ENCODE measurements around the gene SNX32.
A peak's percentile ranks its signal among the peaks of the same experiment; 100 is the strongest.

SNX32 gene

DNA sequence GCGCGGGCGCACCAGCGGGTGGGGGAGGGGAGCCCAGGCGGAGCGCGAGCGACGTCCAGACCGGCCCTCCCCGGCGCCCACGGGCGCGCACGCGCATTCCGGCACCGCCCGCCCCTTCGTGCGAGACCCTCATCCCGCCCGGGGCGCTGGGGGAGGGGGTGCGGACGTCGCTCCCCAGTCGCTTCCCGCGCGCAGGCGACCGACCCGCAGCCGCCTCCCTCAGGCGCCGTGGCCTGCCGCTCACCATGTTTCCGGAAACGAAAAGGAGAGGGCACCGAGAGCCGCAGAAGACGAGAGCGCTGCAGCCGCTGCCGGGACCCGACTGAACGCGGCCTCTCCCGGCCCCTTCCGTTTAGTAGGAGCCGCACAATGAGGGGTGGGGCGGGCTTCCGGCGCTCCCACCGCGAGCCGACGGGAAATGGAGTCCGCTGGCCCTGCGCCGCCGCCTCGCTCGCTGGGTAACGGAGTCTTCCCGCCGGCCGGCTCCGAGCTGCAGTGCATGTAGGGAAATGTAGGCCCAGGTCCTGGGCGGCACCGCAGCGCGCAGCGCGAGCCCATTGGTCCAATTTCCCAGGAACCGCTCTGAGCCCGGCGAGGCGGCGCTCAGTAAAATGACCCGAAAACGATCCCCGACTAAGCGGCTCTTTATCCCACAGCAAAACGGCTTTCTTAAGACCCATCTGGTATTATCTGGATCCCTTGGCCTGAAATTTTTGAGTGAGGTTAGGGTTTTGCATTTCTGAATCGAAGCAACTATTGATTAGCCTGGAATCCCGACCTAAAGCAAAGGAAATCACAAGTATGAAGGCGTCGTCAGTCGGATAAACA is 24.3 kb downstream of the SNX32 start, which contains the start of gene CFL1:
Gene CFL1, minus strand, starts transcription at position 328 of the 828 bp plus-strand sequence. Its CDS starts 81 bp downstream, at position 247.
- H3K4me1 Mint-ChIP-seq, result peaks cover 68% of the 10 kb centered on the region
- H3K9me3 Mint-ChIP-seq, result no peaks in the 10 kb centered on the region
- H3K27me3 Mint-ChIP-seq, result no peaks in the 10 kb centered on the region
- DNase-seq (ENCODE audit: low spot score in 2 of 2) (peak; percentile 88 to 95), ATAC-seq (replicated peaks; ENCODE audit: extremely low read depth, poor library complexity, severe bottlenecking) (peak; percentile 58)
- H3K36me3 Mint-ChIP-seq (ENCODE audit: insufficient read depth), result peaks cover 63% of the 10 kb centered on the region
- peak within 1 kb of the TSS; percentile 88 for H3K4me3 Mint-ChIP-seq
- peak within 1 kb of the TSS; percentile 90 for H3K27ac Mint-ChIP-seq (ENCODE audit: low read depth)

DNA sequence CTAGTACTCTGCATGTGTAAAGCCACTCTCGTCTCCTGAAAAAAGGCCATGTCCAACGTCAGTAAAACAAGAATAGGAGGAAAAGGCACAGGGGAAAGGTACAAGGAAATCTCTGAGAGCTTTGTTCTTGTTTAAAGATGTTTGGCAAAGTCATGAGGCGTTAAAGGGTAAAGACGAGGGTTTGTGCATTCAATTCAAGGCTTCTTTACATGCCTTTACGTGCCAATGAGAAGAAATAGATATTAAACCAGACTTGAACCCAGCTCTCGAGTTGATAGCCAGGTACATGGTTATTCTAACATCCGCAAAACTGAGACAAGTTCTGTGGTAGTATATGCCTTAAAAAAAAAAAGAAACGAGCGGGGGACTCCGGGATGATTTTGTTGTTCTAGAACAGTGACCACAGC is 24.9 kb downstream of the SNX32 start:
- ATAC-seq (replicated peaks; ENCODE audit: extremely low read depth, poor library complexity, severe bottlenecking) (no peak), DNase-seq (ENCODE audit: low spot score in 2 of 2) (no peak)
- Mint-ChIP-seq H3K4me1 (peaks cover 67% of the 10 kb centered on the region), H3K9me3 (no peaks in the 10 kb centered on the region), H3K4me3 (peak overlapping the region; percentile 88), H3K27ac (ENCODE audit: low read depth) (peak overlapping the region; percentile 90), H3K36me3 (ENCODE audit: insufficient read depth) (peaks cover 62% of the 10 kb centered on the region), H3K27me3 (no peaks in the 10 kb centered on the region)

DNA sequence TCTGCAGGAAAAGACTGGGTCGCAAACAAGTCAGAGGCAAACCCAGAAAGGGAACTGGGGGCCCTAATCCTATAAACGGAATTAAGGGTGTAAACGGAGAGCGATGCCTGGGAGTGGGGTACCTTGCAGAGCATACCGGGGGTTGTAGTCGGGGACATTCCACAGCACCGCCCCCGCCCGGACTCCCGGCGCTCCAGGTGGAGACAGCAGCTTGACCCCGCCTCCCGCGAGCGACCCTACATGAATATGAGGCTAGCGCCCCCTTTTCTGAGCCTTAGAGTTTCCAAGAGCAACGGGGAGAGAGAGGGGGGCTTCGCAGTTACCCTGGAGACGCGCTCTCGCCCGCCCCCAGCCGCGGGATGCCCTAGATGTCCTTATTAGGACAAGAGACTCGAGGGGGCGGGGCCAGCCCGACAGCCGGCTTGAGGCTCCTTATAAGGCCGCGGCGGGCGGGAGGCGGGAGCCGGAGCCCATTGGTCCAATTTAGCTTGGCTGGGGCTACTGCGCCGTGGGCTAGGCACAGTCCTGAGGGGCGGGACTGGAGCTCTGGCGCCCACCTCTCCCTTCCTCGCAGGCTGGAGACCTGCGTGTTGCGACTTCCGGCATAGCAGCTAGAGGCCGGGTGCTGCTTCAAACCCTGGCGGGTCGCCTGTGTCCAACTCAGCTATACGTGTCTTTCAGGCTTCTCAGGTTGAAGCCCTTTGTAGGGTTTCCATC is 25.5 kb downstream of the SNX32 start:
- peak; percentile 90 to 92 for DNase-seq (ENCODE audit: low spot score in 2 of 2)
- H3K27me3 Mint-ChIP-seq, result no peaks in the 10 kb centered on the region
- no peaks in the 10 kb centered on the region for H3K9me3 Mint-ChIP-seq
- H3K27ac Mint-ChIP-seq (ENCODE audit: low read depth), result peak overlapping the region; percentile 90
- peaks cover 56% of the 10 kb centered on the region for H3K36me3 Mint-ChIP-seq (ENCODE audit: insufficient read depth)
- H3K4me1 Mint-ChIP-seq, result peaks cover 62% of the 10 kb centered on the region
- H3K4me3 Mint-ChIP-seq, result peak overlapping the region; percentile 88
- peak; percentile 63 for ATAC-seq (replicated peaks; ENCODE audit: extremely low read depth, poor library complexity, severe bottlenecking)

DNA sequence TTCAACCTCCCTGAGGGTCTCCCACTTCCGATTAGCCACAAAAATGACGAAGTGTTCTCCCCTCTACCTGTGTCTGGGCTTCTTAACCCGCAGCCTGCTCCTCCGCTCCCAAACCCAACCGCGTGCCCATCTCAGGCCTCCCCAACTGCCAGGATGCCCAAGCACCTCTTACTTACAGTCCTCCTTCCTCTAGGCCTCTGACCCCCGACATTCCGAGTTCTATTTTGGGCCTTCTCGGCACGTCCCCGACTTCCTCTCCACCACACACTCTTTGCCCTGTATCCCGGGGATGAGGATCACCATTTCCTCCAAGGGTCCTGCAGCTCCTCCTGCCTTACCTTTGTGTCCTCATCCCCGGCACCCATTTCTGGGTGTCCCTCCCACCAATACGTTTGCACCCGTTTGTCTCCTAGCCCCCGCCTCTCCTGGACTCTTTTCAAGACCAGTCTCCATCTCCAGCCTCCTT is 26.1 kb downstream of the SNX32 start:
- DNase-seq (ENCODE audit: low spot score in 2 of 2), result peak in 1 of 2 donors; percentile 40
- Mint-ChIP-seq H3K27ac (ENCODE audit: low read depth) (peak overlapping the region; percentile 82), H3K9me3 (no peaks in the 10 kb centered on the region), H3K27me3 (no peaks in the 10 kb centered on the region), H3K4me3 (peak overlapping the region; percentile 88), H3K36me3 (ENCODE audit: insufficient read depth) (peaks cover 54% of the 10 kb centered on the region), H3K4me1 (peaks cover 56% of the 10 kb centered on the region)
- ATAC-seq (replicated peaks; ENCODE audit: extremely low read depth, poor library complexity, severe bottlenecking), result no peak

DNA sequence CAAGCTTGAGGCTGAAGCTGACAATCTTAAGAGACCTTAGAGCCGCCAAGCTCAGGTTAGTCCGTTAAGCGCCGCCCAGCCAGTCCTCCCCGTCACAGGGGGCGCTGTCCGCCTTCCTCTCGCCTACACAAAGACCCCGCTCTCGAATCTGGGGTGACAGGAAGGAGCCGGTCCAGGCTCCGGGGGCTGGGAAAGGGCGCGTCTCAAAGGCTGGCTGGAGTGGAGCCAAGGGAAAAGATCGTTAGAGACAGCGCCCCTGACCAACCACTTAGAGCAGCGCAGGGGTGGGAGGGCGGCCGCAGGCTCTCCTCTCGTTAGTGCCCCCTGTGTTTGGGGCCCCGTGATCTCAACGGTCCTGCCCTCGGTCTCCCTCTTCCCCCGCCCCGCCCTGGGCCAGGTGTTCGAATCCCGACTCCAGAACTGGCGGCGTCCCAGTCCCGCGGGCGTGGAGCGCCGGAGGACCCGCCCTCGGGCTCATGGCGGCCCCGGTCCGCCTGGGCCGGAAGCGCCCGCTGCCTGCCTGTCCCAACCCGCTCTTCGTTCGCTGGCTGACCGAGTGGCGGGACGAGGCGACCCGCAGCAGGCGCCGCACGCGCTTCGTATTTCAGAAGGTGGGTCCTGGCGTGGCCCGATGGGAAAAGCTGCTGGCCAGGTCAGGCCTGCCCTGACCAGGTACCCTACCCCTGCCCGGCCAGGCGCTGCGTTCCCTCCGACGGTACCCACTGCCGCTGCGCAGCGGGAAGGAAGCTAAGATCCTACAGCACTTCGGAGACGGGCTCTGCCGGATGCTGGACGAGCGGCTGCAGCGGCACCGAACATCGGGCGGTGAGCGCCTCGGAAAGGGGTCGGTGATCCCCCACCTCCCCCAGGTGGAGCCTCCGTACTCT is 26.8 kb downstream of the SNX32 start, which contains the start of gene MUS81:
Gene MUS81, plus strand, starts transcription at position 156 of the 887 bp plus-strand sequence. Its CDS starts 321 bp downstream, at position 477.
- Mint-ChIP-seq H3K27ac (ENCODE audit: low read depth) (peak within 1 kb of the TSS; percentile 90), H3K27me3 (no peaks in the 10 kb centered on the region), H3K4me1 (peaks cover 53% of the 10 kb centered on the region), H3K4me3 (peak within 1 kb of the TSS; percentile 88), H3K36me3 (ENCODE audit: insufficient read depth) (peaks cover 52% of the 10 kb centered on the region), H3K9me3 (no peaks in the 10 kb centered on the region)
- DNase-seq (ENCODE audit: low spot score in 2 of 2) (peak; percentile 95 to 97), ATAC-seq (replicated peaks; ENCODE audit: extremely low read depth, poor library complexity, severe bottlenecking) (peak; percentile 59)

DNA sequence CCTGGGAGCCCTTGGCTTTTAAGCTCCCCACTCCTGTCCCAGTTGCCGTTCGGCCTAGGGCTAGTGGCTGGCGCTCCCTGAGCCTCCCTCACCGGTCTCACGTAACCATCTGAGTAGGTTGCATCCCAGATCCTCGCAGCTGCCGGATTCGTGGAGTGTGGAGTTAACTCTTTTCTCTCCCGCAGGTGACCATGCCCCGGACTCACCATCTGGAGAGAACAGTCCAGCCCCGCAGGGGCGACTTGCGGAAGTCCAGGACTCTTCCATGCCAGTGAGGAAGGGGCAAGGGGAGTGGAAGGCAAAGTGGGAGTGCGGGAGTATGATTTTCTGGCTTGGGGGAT is 27.4 kb downstream of the SNX32 start:
- Mint-ChIP-seq H3K4me1 (peaks cover 51% of the 10 kb centered on the region), H3K4me3 (peak overlapping the region; percentile 88), H3K36me3 (ENCODE audit: insufficient read depth) (peaks cover 49% of the 10 kb centered on the region), H3K9me3 (no peaks in the 10 kb centered on the region), H3K27me3 (no peaks in the 10 kb centered on the region), H3K27ac (ENCODE audit: low read depth) (peak overlapping the region; percentile 82)
- no peak for DNase-seq (ENCODE audit: low spot score in 2 of 2)
- ATAC-seq (replicated peaks; ENCODE audit: extremely low read depth, poor library complexity, severe bottlenecking), result no peak

DNA sequence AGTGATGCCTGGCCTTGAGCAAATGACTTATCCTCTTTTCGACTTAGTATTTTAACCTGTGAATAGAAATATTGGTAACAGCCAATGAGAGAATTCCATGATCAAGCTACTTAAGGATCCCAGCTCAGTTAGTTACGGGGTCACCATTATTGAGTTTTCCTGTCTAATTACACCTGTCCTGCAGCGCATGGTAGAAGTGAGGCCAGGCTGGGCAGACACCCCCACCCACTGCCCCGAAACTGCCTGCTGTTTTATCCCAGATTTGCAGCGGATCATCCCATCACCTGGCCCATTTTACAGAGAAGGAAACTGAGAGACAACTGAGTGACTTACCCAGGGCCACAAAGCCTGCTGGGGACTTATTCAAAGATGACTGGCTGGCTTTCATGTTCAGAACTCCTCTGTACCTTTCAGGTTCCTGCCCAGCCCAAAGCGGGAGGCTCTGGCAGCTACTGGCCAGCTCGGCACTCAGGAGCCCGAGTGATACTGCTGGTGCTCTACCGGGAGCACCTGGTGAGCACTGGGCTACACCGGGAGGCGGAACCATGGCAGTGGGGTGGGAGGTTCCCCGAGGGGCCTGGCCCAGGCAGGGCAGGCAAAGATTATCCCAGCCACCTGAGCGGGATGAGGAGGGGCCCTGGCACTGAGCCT is 27.9 kb downstream of the SNX32 start:
- Mint-ChIP-seq H3K27ac (ENCODE audit: low read depth) (no peak overlapping the region), H3K4me1 (peaks cover 46% of the 10 kb centered on the region), H3K36me3 (ENCODE audit: insufficient read depth) (peaks cover 46% of the 10 kb centered on the region), H3K27me3 (no peaks in the 10 kb centered on the region), H3K9me3 (no peaks in the 10 kb centered on the region), H3K4me3 (peak overlapping the region; percentile 88)
- DNase-seq (ENCODE audit: low spot score in 2 of 2) (no peak), ATAC-seq (replicated peaks; ENCODE audit: extremely low read depth, poor library complexity, severe bottlenecking) (no peak)

DNA sequence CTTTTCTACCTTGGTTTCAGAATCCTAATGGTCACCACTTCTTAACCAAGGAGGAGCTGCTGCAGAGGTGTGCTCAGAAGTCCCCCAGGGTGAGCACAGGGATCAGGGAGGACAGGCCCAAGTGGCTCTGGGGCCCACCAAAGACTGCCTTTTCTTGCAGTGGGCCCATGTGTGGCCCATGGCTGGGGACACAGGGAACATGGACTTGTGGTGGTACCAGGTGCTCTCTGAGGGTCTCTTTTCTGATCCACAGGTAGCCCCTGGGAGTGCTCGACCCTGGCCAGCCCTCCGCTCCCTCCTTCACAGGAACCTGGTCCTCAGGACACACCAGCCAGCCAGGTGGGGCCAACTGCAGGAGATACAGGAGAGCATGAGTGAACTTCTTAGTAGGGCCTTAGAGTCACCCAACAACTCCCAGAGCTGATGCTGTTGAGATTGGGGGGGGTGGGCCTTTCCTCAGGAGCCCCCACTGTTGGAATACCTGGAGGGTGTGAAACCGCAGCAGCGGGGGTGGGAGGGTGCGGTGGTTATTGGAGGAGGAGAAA is 28.5 kb downstream of the SNX32 start:
- DNase-seq (ENCODE audit: low spot score in 2 of 2) (no peak), ATAC-seq (replicated peaks; ENCODE audit: extremely low read depth, poor library complexity, severe bottlenecking) (no peak)
- peaks cover 45% of the 10 kb centered on the region for H3K36me3 Mint-ChIP-seq (ENCODE audit: insufficient read depth)
- no peak overlapping the region for H3K27ac Mint-ChIP-seq (ENCODE audit: low read depth)
- H3K9me3 Mint-ChIP-seq, result no peaks in the 10 kb centered on the region
- H3K4me1 Mint-ChIP-seq, result peaks cover 49% of the 10 kb centered on the region
- H3K4me3 Mint-ChIP-seq, result peak overlapping the region; percentile 18
- H3K27me3 Mint-ChIP-seq, result no peaks in the 10 kb centered on the region

DNA sequence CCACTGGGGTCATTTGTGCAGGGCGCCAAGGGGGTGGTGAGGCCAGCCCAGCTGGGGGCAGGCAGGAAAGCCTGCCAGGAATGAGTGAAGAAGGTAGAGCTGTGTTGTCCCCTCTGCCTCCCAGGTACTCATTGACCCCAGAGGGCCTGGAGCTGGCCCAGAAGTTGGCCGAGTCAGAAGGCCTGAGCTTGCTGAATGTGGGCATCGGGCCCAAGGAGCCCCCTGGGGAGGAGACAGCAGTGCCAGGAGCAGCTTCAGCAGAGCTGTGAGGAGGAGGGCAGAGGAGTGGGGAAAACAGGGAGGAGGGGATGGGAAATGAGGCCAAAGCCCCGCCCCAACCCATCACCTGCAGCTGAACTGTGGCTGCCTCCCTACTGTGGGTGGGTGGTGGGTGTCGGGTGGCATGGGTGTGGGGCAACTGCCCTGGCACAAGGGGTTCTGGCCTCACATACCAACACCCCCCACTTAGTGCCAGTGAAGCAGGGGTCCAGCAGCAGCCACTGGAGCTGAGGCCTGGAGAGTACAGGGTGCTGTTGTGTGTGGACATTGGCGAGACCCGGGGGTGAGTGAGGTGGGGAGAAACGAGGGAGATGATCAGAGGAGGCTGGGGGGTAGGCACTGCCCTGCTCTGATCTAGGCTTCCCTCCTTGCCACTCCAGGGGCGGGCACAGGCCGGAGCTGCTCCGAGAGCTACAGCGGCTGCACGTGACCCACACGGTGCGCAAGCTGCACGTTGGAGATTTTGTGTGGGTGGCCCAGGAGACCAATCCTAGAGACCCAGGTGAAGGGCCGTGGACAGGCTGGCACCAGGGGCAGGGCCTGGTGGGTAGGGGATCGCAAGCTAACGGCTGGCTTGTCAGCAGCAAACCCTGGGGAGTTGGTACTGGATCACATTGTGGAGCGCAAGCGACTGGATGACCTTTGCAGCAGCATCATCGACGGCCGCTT is 29.5 kb downstream of the SNX32 start:
- DNase-seq (ENCODE audit: low spot score in 2 of 2) (no peak), ATAC-seq (replicated peaks; ENCODE audit: extremely low read depth, poor library complexity, severe bottlenecking) (no peak)
- H3K4me3 Mint-ChIP-seq, result peak overlapping the region; percentile 18
- H3K4me1 Mint-ChIP-seq, result peaks cover 49% of the 10 kb centered on the region
- H3K9me3 Mint-ChIP-seq, result no peaks in the 10 kb centered on the region
- peaks cover 40% of the 10 kb centered on the region for H3K36me3 Mint-ChIP-seq (ENCODE audit: insufficient read depth)
- no peaks in the 10 kb centered on the region for H3K27me3 Mint-ChIP-seq
- H3K27ac Mint-ChIP-seq (ENCODE audit: low read depth), result no peak overlapping the region

DNA sequence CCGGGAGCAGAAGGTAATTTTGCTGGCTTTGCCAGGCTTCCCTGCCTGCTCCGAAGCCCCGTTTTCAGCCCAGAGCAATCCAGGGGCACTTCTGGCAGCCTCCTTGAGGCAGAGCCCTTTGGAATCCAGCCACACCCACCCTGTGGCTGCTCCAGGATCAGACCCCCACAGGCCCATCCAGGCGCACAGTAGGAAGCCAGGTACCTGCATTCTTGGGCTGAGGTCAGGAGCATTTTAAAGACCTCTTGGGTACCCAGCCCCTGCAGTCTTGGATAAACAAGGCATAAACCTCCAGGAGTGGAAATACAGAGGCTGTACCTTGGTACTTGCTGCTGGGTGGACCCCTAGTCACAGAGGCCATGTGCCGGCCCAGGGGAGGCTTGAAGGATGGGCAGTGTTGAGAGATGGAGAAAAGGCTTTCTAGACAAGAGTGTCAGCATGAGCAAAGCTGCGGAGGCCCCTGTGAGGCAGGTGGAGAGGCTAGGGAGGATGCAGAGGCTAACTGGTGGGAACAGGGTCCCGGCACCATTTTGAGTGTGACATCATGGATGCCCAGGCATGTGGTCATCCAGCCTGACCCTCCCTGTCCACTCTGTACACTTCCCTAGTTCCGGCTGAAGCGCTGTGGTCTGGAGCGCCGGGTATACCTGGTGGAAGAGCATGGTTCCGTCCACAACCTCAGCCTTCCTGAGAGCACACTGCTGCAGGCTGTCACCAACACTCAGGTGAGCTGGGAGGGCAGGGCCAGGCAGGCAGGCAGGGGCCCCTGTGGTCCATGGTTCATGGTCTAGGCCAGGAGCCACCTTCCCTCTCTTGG is 30.3 kb downstream of the SNX32 start:
- ATAC-seq (replicated peaks; ENCODE audit: extremely low read depth, poor library complexity, severe bottlenecking), result no peak
- DNase-seq (ENCODE audit: low spot score in 2 of 2), result no peak
- H3K27ac Mint-ChIP-seq (ENCODE audit: low read depth), result peak overlapping the region; percentile 61
- peaks cover 36% of the 10 kb centered on the region for H3K36me3 Mint-ChIP-seq (ENCODE audit: insufficient read depth)
- H3K4me3 Mint-ChIP-seq, result no peak overlapping the region
- peaks cover 41% of the 10 kb centered on the region for H3K4me1 Mint-ChIP-seq
- H3K27me3 Mint-ChIP-seq, result no peaks in the 10 kb centered on the region
- H3K9me3 Mint-ChIP-seq, result no peaks in the 10 kb centered on the region
